Smooth muscle cell of the brain vasculature (primary cell): ENCODE results near the gene BLVRB.
A peak's percentile ranks its signal among the peaks of the same experiment; 100 is the strongest.
"Not testable (repeated sequence)": the region's sequence is repeated elsewhere in the genome, so short reads cannot be mapped to it uniquely, and the experiment has no call there.

Source experiments
- DNase-seq: peaks from one replicate; pipeline ENCODE4 v3.0.0-alpha.2; 2012; ENCODE audit warnings: low read depth, low spot score

The BLVRB gene

DNA sequence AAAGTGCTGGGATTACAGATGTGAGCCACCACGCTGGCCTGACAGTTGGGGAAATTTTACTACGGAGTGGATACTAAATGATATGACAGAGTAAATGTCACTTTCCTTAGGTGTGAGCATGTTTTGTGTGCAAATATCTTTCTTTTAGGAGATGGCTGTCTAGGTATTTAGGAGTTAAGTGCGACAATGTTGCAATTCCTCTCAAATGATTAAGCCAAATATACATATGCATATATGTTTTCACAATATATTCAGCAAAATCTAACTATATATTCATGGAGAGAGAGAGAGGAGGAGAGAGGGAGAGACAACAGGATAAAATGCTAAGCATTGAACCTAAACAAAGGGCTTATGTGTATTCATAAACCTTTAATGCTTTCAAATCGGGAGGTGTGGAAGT is 16.0 kb downstream of the BLVRB start:
- DNase-seq: no peak

GRCh38 chr19:40446263-40446784 is 19.2 kb downstream of the BLVRB start:
- DNase-seq: no peak

DNA sequence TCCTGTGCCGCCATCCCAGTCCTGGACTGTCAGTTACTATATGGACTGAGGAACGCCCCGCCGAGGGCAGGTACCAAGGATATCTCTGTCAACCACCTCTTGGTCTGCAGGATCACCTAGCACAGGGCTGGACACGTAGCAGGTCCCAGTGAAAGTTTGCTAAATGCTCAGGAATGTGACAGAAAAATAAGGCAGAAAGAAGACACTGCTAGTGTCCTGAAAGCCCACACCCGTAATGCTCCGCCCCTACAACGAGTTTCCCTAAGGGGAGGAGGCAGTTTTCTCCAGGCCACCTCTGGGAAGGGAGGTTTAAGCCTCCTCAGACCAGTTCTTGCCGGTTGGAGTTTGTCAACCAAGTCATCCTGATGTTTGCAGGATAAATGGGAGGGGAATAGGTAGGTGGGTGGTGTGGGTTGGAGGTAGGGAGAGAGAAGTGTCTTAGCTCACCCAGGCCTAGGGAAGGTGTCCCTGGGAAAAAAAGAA is 19.7 kb downstream of the BLVRB start:
- DNase-seq: no peak

- DNase-seq: no peak
Observed at GRCh38 chr19:40444825-40445312, 20.7 kb downstream of the BLVRB start.

DNA sequence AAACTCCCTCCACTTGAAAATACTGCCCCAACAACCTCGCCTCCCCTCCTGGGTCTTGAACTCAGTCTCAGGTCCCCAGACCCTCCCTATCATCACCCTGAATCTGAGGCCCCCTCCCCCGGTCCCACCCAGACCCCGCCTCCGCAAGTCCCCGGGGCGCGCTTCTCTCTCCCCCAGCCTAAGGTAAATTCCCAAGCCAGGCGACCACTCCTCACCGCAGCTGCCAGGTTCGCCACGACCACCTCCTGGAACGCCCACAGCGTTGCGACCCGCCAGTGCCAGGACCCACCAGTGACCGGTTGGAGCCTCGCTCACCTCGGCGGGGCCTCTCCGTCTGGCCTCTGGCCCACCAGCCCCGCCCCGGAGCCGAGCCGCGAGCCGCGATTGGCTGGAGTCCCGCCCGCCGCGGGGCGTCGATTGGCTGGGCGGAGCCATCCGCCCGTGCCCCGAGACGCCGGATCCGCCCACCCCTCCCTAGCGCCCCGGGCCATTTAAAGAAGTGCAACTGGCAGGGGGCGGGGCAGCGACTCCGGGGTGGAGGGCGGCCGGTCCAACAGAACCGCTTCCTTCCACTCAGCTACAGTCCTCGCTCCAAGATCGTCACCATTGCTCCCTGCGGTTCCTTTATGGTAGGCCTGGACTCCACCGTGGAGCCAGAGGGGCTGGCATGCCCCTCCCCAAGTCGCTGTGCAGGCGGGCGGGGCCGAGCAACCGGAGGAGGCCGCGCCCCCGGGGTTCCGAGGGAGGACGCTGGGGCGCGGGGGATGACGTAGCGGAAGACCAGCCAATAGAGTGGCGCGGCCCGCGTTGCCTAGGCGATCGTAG is 21.3 kb downstream of the BLVRB start, which contains the start of gene SERTAD3:
SERTAD3 (minus strand) TSS at position 336 of the 825 bp plus-strand sequence. CDS start 2,255 bp downstream, outside the sequence.
- peak; percentile 87 for DNase-seq

- peak; percentile 99 for DNase-seq
Observed at GRCh38 chr19:40443131-40443999, 22.2 kb downstream of the BLVRB start.

GRCh38 chr19:40442328-40443130 is 23.0 kb downstream of the BLVRB start:
- DNase-seq: no peak

GRCh38 chr19:40441719-40442253 is 23.8 kb downstream of the BLVRB start:
- no peak for DNase-seq

GRCh38 chr19:40438284-40438683 is 27.3 kb downstream of the BLVRB start:
- DNase-seq: no peak

- peak; percentile 65 for DNase-seq
Observed at GRCh38 chr19:40433391-40434216, 31.9 kb downstream of the BLVRB start.

- DNase-seq: not testable (repeated sequence)
Observed at GRCh38 chr19:40432760-40433159, 32.8 kb downstream of the BLVRB start.

DNA sequence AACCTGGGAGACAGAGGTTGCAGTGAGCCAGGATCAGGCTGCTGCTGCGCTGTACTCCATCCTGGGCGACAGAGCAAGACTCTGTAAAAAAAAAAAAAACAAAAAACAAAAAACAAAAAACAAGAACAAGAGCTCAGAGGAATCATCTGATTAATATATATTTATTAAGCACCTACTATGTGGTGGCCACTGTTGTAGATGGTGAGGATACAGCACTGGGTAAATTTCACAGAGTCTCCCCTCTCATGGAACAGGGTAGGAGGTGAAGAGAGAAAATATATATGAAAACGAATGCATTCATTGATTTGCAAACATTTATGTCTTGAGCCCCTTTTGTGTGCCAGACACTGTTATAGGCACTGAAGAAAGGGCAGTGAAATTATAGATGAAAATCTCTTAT is 33.8 kb downstream of the BLVRB start:
- DNase-seq: no peak

DNA sequence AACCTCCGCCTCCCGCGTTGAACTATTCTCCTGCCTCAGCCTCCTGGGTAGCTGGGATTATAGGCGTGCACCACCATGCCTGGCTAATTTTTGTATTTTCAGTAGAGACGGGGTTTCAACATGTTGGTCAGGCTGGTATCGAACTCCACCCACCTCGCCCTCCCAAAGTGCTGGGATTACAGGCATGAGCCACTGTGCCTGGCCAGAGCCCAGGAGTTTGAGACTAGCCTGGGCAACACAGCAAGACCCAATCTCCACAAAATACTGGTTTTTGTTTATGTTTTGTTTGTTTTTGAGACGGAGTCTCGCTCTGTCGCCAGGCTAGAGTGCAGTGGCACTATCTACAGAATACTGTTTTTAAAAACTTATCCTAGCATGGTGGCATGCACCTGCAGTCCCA is 35.3 kb downstream of the BLVRB start:
- not testable (repeated sequence) for DNase-seq

GRCh38 chr19:40428197-40428596 is 37.3 kb downstream of the BLVRB start:
- DNase-seq: not testable (repeated sequence)

DNA sequence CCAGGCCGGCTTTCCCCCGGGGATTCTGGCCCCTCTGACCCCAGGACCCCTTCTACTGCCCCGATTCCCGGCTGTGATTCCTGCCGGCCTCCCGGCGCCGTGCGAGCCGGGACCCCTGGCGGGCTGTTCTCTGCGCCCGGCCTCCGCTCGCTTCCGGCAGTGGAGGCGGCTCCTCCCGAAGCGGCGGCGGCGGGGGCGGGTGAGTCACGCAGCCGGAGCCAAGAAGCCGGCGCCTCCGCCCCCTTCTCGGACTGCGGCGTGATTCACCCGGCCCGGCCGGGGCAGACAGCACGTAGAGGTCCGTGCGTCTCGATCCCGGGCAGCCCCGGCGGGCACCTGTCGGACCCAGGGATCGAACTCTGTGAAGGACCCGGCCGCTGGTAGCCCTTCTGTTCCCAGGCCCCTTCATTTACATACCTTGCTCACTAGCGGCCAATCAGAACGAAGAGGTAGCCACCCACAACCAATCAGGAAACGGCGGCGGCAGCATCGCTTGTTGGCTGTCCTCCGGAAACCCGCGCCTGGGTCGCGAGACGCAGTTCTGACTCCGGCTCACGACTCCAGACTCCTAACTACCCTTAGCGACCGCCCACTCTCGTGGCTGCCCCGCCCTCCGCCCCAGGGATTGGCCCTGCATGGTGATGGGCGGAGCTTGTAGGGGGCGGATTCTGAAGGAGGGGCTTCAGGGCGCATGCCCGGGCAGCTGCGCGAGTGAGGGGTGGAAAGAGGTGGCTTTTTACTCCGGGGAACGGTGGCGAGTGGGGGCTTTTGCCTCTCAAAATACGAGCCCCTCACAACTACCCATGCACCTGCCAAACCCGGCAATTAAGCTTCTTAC is 39.9 kb downstream of the BLVRB start, which contains the start of gene SERTAD1:
SERTAD1 (minus strand) TSS at position 543 of the 838 bp plus-strand sequence. CDS start 2,446 bp downstream, outside the sequence.
- peak; percentile 99 for DNase-seq

DNA sequence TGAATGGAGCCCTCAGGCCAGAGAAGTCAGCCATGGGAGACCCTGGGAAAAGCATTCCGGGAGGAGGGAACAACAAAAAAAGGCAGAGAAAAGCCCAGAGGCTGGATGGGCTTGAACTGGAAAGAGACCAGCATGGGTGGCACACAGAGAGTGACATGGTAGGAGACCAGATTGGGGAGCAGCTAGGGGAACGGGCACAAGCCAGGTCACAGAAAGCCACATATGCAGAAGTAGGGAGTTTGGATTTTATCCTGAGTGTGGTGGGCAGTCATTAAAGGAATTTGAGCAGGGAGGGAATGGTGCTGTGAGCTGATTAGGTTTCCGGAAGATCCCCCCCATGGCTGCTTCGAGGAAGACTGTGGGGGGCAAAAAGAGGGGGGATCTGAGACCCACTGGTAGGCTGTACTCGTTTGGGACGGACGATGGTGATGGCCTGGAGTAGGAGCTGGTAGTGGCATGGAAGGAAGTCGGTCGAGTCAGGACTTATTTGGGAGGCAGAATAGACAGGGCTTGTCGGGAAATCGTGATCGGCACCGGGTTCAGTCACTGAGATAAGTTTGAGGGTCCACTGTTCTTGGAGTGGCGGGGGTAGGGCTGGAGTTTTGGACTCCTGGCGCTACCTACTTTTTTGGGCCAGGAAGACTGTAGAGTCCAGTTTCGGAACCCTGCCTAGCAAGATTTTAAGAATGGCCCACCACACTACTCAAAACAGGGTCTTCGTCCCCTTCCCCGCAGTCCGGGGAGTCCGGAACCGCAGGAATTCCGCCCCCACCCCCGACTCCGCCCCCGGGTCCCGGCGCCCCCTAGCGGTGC is 40.7 kb downstream of the BLVRB start:
- no peak for DNase-seq

GRCh38 chr19:40423938-40424337 is 41.6 kb downstream of the BLVRB start:
- no peak for DNase-seq
